CD4-positive, alpha-beta memory T cell (primary cell): ENCODE measurements around the gene FSD1. TPM values are rescaled to one million over a fixed set of nuclear protein-coding genes. Genes with fewer than 3 reads are reported as not detected.
A peak's percentile ranks its signal among the peaks of the same experiment; 100 is the strongest.

Experiments
- CTCF ChIA-PET: fragments of 350-600 bp; sonication (Branson Sonifier 250); formaldehyde crosslinking; loops from one replicate; lab custom pipeline; 2021; ENCODE audit warnings: inconsistent platforms; ENCODE audit not compliant: partially characterized antibody; lab: Charles Lee
- POLR2A ChIA-PET: fragments of 350-600 bp; sonication (Branson Sonifier 250); formaldehyde crosslinking; loops from one replicate; lab custom pipeline; 2021; ENCODE audit not compliant: partially characterized antibody; lab: Charles Lee
- DNase-seq, 5 donors: peaks; one replicate each; pipeline versions ENCODE4 v3.0.0 to v3.0.0-alpha.2; 2020 to 2022; ENCODE audit warnings: mixed read lengths in 1 of 5
- H3K27ac ChIP-seq: one replicate; pipeline ENCODE4 v1.7.0; 2013; ENCODE audit warnings: low read depth, low read length
- H3K27me3 ChIP-seq: 2 replicates; pipeline ENCODE4 v1.7.0; 2013; ENCODE audit warnings: mild to moderate bottlenecking, low read length, moderate library complexity; ENCODE audit not compliant: insufficient read depth
- H3K36me3 ChIP-seq: 2 replicates; pipeline ENCODE4 v1.7.0; 2013; ENCODE audit warnings: mild to moderate bottlenecking, low read length, moderate library complexity; ENCODE audit not compliant: insufficient read depth
- H3K4me1 ChIP-seq: 2 replicates; pipeline ENCODE4 v1.7.0; 2013; ENCODE audit warnings: mild to moderate bottlenecking, low read length, moderate library complexity; ENCODE audit not compliant: insufficient read depth
- H3K4me3 ChIP-seq, 2 donors: one replicate each; pipeline ENCODE4 v1.7.0; 2013; ENCODE audit warnings: low read length in 2 of 2, mild to moderate bottlenecking in 1 of 2
- H3K9me3 ChIP-seq, 2 donors: one replicate each; pipeline ENCODE4 v1.7.0; 2013; ENCODE audit warnings: low read length in 2 of 2, control low read depth in 1 of 2; ENCODE audit not compliant: control insufficient read depth in 1 of 2
- H3K27ac Mint-ChIP-seq, 7 donors: one replicate each; pipeline ENCODE4 v1.8.0; 2020 to 2021; ENCODE audit warnings: mixed read lengths in 7 of 7, mild to moderate bottlenecking in 6 of 7, inconsistent platforms in 3 of 7, moderate library complexity in 3 of 7
- H3K27me3 Mint-ChIP-seq, 2 donors: one replicate each; pipeline ENCODE4 v1.8.0; 2020 to 2021; ENCODE audit warnings: mixed read lengths in 2 of 2
- H3K36me3 Mint-ChIP-seq, 2 donors: one replicate each; pipeline ENCODE4 v1.8.0; 2020 to 2021; ENCODE audit warnings: mixed read lengths in 2 of 2, inconsistent platforms in 1 of 2, mild to moderate bottlenecking in 1 of 2
- H3K4me1 Mint-ChIP-seq, 4 donors: one replicate each; pipeline ENCODE4 v1.8.0; 2020 to 2021; ENCODE audit warnings: mixed read lengths in 4 of 4, mild to moderate bottlenecking in 1 of 4
- H3K4me3 Mint-ChIP-seq, 8 donors: one replicate each; pipeline ENCODE4 v1.8.0; 2020 to 2021; ENCODE audit warnings: mixed read lengths in 8 of 8, mild to moderate bottlenecking in 7 of 8, moderate library complexity in 6 of 8, inconsistent platforms in 3 of 8
- H3K9me3 Mint-ChIP-seq, 8 donors: one replicate each; pipeline ENCODE4 v1.8.0; 2020 to 2021; ENCODE audit warnings: mixed read lengths in 8 of 8, mild to moderate bottlenecking in 5 of 8, inconsistent platforms in 3 of 8, moderate library complexity in 1 of 8
- intact Hi-C: fragments of 100-400 bp; cut with micrococcal nuclease; formaldehyde crosslinking; loops from one replicate; pipeline ENCODE4 v1.15.1; 2023
- polyA plus RNA-seq, 2 donors: library from polyadenylated mRNA; unstranded; fragments of 300-500 nt; fragmentation: Illumina TruSeq; gene quantifications; one replicate each; pipeline ENCODE4 v1.2.3, GENCODE V29; 2021
- total RNA-seq, 2 experiments: library from RNA; stranded (reverse); gene quantifications; one replicate each; pipeline ENCODE4 v1.2.3, GENCODE V29; 2021

FSD1 gene
- total and polyA plus RNA-seq, 4 experiments from 2014 or later: 0.61 to 2.4 (median 1.1) TPM

DNA sequence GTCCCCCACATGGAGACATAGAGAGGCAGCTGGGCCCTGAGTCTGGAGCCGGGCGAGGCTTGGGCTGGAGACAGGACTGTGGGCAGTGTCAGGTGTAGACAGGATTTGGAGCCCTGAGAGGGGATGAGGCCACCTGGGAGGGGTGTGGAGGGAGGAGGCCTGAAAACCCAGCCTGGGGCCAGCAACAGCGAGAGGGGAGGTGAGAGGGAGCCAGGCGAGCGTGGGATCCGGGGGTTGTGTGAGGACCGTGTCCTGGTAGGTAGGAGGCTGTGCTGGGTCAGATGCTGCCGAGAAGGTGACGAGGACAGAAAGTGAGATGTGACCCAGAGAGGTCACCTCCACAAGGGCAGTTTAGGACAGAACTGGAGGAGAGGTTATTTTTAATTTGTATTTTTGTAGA is 46.3 kb downstream of the FSD1 start:
- no peak overlapping the region for H3K4me3 ChIP-seq
- no peaks in the 10 kb centered on the region for H3K9me3 ChIP-seq
- no peak for DNase-seq
- intact Hi-C loops: no loop called here
- H3K27me3 ChIP-seq: no peaks in the 10 kb centered on the region
- peaks cover 4 to 6% of the 10 kb centered on the region in 2 donors for H3K36me3 Mint-ChIP-seq
- H3K4me1 Mint-ChIP-seq: peaks cover 0 to 4% (median 2%) of the 10 kb centered on the region in 4 donors
- peak overlapping the region in 2 of 7 donors; percentile 55 to 57 for H3K27ac Mint-ChIP-seq
- CTCF ChIA-PET: interaction anchor here (0.6 kb wide), 1 partner anchor 491 kb away, joined by 3 read pairs; no protein-coding TSS in a partner anchor
- no peaks in the 10 kb centered on the region for H3K27me3 Mint-ChIP-seq
- H3K9me3 Mint-ChIP-seq: peaks cover 0 to under 1% (median 0%) of the 10 kb centered on the region in 8 donors
- H3K4me1 ChIP-seq: no peaks in the 10 kb centered on the region
- no peak overlapping the region for H3K27ac ChIP-seq
- H3K36me3 ChIP-seq: no peaks in the 10 kb centered on the region
- no peak overlapping the region for H3K4me3 Mint-ChIP-seq
- POLR2A ChIA-PET: no interaction called here

DNA sequence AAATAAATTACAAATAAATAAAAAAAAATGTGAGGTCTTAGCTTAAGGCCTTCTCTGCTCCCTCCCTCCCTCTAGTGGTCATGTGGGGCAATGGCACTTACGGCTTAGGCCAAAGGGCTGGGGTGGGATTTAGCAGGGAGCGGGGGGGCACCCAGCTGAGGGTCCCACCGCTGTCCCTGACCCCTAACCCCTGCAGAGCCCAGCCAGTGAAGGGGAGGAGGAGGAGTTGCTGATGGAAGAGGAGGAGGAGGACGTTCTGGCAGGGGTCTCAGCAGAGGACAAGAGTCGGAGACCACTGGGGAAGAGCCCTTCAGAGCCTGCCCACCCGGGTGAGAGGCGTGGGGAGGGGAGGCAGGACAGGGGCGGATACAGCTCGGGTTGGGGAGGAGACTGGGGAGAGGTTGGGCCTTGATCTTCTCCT is 48.3 kb downstream of the FSD1 start:
- Mint-ChIP-seq H3K4me1 (peaks cover 0 to 3% (median 1%) of the 10 kb centered on the region in 4 donors), H3K4me3 (no peak overlapping the region), H3K27me3 (no peaks in the 10 kb centered on the region), H3K36me3 (peaks cover 0 to 3% of the 10 kb centered on the region in 2 donors), H3K9me3 (peaks cover 0 to 2% (median 0%) of the 10 kb centered on the region in 8 donors), H3K27ac (peak overlapping the region in 6 of 7 donors; percentile 52 to 88 (median 78))
- POLR2A ChIA-PET: interaction anchor here (1.1 to 1.7 kb wide), 7 partner anchors 8 to 106 kb away, joined by 4 to 15 read pairs (median 6); partner anchors contain the start of genes MPND, SH3GL1 and YJU2
- Histone ChIP-seq H3K36me3 (no peaks in the 10 kb centered on the region), H3K27me3 (no peaks in the 10 kb centered on the region), H3K9me3 (no peaks in the 10 kb centered on the region), H3K27ac (no peak overlapping the region), H3K4me1 (no peaks in the 10 kb centered on the region), H3K4me3 (no peak overlapping the region)
- peak; percentile 55 to 62 (median 61) for DNase-seq
- CTCF ChIA-PET: interaction anchor here (0.6 to 3.0 kb wide), 25 partner anchors 9 to 284 kb away, joined by 3 to 61 read pairs (median 6); partner anchors contain the start of genes MPND, SH3GL1, STAP2 and YJU2
- intact Hi-C loops: loop anchor here (1.0 kb wide), 2 partner anchors 28 to 85 kb away; no protein-coding TSS in a partner anchor

DNA sequence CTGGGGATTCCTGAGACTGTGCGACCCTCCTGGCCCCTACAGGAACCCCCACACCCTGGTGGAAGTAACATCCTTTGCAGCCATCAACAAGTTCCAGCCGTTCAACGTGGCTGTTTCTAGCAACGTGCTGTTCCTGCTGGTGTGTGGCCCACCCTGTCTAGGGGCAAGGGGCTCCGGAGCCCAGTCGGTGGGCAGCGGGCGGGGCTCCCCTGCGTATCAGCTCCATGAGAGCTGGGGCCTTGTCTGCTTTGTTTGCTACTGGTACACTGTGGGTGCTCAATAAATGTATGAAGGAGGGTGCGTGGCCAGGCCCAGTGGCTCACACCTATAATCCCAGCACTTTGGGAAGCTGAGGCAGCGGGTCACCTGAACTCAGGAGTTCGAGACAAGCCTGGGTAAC is 49.9 kb downstream of the FSD1 start:
- CTCF ChIA-PET: interaction anchor here (0.9 to 2.6 kb wide), 4 partner anchors 9 to 87 kb away, joined by 3 to 18 read pairs (median 9); partner anchors contain the start of gene STAP2
- H3K9me3 Mint-ChIP-seq: peaks cover 0 to 2% (median 0%) of the 10 kb centered on the region in 8 donors
- peak overlapping the region in 1 of 7 donors; percentile 41 for H3K27ac Mint-ChIP-seq
- Histone ChIP-seq H3K27me3 (no peaks in the 10 kb centered on the region), H3K9me3 (no peaks in the 10 kb centered on the region), H3K4me1 (no peaks in the 10 kb centered on the region), H3K4me3 (no peak overlapping the region), H3K27ac (no peak overlapping the region), H3K36me3 (no peaks in the 10 kb centered on the region)
- intact Hi-C loops: no loop called here
- no peak overlapping the region for H3K4me3 Mint-ChIP-seq
- peaks cover 0 to 3% (median 1%) of the 10 kb centered on the region in 4 donors for H3K4me1 Mint-ChIP-seq
- DNase-seq: no peak
- peaks cover 0 to 4% of the 10 kb centered on the region in 2 donors for H3K36me3 Mint-ChIP-seq
- POLR2A ChIA-PET: no interaction called here
- no peaks in the 10 kb centered on the region for H3K27me3 Mint-ChIP-seq

DNA sequence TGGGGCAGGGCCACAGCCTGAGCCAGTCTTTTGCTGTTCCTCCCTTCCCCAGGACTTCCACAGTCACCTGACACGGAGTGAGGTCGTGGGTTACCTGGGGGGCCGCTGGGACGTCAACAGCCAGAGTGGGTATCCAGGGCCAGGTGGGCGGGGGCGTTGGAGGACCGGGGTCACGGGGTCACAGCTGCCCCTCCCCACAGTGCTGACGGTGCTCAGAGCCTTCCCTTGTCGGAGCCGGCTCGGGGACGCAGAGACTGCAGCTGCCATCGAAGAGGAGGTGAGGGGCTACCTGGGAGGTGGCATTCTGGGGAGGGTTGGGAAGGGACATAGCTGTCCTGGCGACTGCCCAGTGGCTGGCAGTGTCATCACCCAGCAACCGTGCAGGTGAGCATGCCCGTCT is 50.5 kb downstream of the FSD1 start:
- no peaks in the 10 kb centered on the region for H3K4me1 ChIP-seq
- peaks cover 4% of the 10 kb centered on the region for H3K36me3 ChIP-seq
- Mint-ChIP-seq H3K27me3 (no peaks in the 10 kb centered on the region), H3K36me3 (peaks cover 0 to 4% of the 10 kb centered on the region in 2 donors), H3K4me1 (peaks cover 0 to 3% (median 1%) of the 10 kb centered on the region in 4 donors), H3K4me3 (no peak overlapping the region), H3K27ac (no peak overlapping the region), H3K9me3 (peaks cover 0 to 2% (median 0%) of the 10 kb centered on the region in 8 donors)
- no peak overlapping the region for H3K27ac ChIP-seq
- POLR2A ChIA-PET: interaction anchor here (0.5 kb wide), 1 partner anchor 88 kb away, joined by 3 read pairs; no protein-coding TSS in a partner anchor
- CTCF ChIA-PET: interaction anchor here (0.6 to 2.4 kb wide), 3 partner anchors 11 to 833 kb away, joined by 3 to 10 read pairs (median 4); no protein-coding TSS in a partner anchor
- intact Hi-C loops: no loop called here
- DNase-seq: no peak
- no peak overlapping the region for H3K4me3 ChIP-seq
- no peaks in the 10 kb centered on the region for H3K9me3 ChIP-seq
- no peaks in the 10 kb centered on the region for H3K27me3 ChIP-seq

DNA sequence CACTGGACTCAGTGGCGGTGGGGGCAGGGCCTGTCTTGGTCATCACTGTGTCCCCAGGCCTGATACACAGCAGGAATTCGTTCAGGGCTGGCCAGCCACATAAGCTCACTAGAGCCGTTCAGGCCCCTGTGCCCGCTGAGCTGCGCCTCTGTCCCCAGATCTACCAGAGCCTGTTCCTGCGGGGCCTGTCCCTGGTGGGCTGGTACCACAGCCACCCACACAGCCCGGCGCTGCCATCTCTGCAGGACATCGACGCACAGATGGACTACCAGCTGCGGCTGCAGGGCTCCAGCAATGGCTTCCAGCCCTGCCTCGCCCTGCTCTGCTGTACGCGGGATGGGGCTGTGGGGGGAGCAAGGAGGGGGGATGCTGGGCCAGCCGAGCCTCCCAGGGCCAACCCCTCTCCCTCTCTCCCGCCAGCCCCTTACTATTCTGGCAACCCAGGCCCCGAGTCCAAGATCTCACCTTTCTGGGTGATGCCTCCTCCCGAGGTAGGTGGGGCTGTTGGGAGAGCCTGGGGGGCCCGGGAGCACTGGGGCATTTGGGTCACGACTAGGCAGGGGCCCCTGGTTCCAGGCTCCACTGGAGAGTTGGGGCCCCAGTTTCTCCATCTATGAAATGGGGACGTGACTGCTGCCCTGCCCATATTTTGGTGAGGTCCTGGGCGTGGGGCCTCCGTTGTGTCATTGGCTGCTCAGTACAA is 52.8 kb downstream of the FSD1 start:
- peaks cover 0 to 2% (median 0%) of the 10 kb centered on the region in 8 donors for H3K9me3 Mint-ChIP-seq
- no peak overlapping the region for H3K27ac ChIP-seq
- H3K27me3 ChIP-seq: no peaks in the 10 kb centered on the region
- no peaks in the 10 kb centered on the region for H3K27me3 Mint-ChIP-seq
- peaks cover 7 to 16% of the 10 kb centered on the region in 2 donors for H3K36me3 Mint-ChIP-seq
- peak overlapping the region in 1 of 7 donors; percentile 57 for H3K27ac Mint-ChIP-seq
- H3K4me1 ChIP-seq: no peaks in the 10 kb centered on the region
- DNase-seq: no peak
- peaks cover 0 to 3% (median 1%) of the 10 kb centered on the region in 4 donors for H3K4me1 Mint-ChIP-seq
- no peak overlapping the region for H3K4me3 ChIP-seq
- peaks cover 16% of the 10 kb centered on the region for H3K36me3 ChIP-seq
- CTCF ChIA-PET: interaction anchor here (2.2 kb wide), 1 partner anchor 90 kb away, joined by 8 read pairs; no protein-coding TSS in a partner anchor
- H3K4me3 Mint-ChIP-seq: no peak overlapping the region
- intact Hi-C loops: no loop called here
- POLR2A ChIA-PET: interaction anchor here (0.6 to 1.1 kb wide), 2 partner anchors 11 to 15 kb away, joined by 3 to 4 read pairs; no protein-coding TSS in a partner anchor
- H3K9me3 ChIP-seq: no peaks in the 10 kb centered on the region

DNA sequence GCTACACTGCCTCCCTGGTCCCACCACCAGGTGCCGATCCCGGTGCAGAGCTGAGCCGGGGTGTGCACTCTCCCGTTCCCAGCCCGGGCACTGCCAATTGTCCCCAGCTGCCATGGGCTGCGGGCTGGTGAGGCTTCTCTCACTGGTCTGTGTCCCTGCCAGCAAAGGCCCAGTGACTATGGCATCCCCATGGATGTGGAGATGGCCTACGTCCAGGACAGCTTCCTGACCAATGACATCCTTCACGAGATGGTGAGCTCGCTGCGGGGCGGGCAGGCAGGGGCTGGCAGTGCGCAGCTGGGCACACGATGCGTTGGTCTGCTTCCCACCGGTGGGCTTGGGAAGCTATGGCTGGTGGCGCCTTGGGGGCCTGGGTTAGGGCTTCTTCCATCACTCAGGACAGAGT is 53.5 kb downstream of the FSD1 start:
- Mint-ChIP-seq H3K4me3 (no peak overlapping the region), H3K27ac (peak overlapping the region in 1 of 7 donors; percentile 65), H3K9me3 (peaks cover 0 to 2% (median 0%) of the 10 kb centered on the region in 8 donors), H3K36me3 (peaks cover 7 to 19% of the 10 kb centered on the region in 2 donors), H3K27me3 (no peaks in the 10 kb centered on the region), H3K4me1 (peaks cover 0 to 1% (median 0%) of the 10 kb centered on the region in 4 donors)
- no peaks in the 10 kb centered on the region for H3K4me1 ChIP-seq
- CTCF ChIA-PET: interaction anchor here (2.2 kb wide), 1 partner anchor 91 kb away, joined by 8 read pairs; no protein-coding TSS in a partner anchor
- H3K36me3 ChIP-seq: peaks cover 19% of the 10 kb centered on the region
- no peaks in the 10 kb centered on the region for H3K9me3 ChIP-seq
- intact Hi-C loops: no loop called here
- DNase-seq: no peak
- POLR2A ChIA-PET: no interaction called here
- no peaks in the 10 kb centered on the region for H3K27me3 ChIP-seq
- H3K4me3 ChIP-seq: no peak overlapping the region
- H3K27ac ChIP-seq: no peak overlapping the region
